KOPT-K1 (cell line): Measurements from ENCODE around the gene TRIM47.

ENCODE experiments used
- H3K27ac ChIP-seq: fragments of 200-600 bp; sonication (generic); 2 replicates; pipeline ENCODE4 v1.5.1; 2016; ENCODE audit warnings: antibody characterized with exemption, mild to moderate bottlenecking, low read depth, low read length; ENCODE audit not compliant: poor library complexity, severe bottlenecking
- H3K36me3 ChIP-seq: fragments of 200-600 bp; sonication (generic); 2 replicates; pipeline ENCODE4 v1.5.1; 2017; ENCODE audit warnings: antibody characterized with exemption, mild to moderate bottlenecking, low read length, moderate library complexity; ENCODE audit not compliant: insufficient read depth
- H3K9me3 ChIP-seq: fragments of 200-600 bp; sonication (generic); 2 replicates; pipeline ENCODE4 v1.5.1; 2017; ENCODE audit warnings: antibody characterized with exemption, low read length, mild to moderate bottlenecking; ENCODE audit not compliant: insufficient read depth, poor library complexity, severe bottlenecking

TRIM47 gene

DNA sequence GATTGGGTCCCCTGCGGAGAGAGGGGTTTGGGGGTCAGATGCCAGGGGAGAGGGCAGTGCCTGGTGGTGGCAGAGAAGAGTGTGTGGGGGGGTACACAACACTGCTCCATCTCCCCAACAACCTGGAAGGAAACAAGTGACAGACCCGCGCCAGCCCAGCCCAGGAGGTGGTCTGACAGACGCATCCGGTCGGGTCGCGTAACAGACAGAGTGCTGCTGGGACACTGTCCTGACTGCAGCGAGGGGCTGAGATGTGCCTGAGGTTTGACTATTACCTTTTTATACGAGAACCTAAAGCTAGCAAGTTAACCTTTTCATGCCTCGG is 50.3 kb downstream of the TRIM47 start:
- Histone ChIP-seq H3K36me3 (peaks cover 86% of the 10 kb centered on the region), H3K9me3 (no peaks in the 10 kb centered on the region), H3K27ac (peak overlapping the region; percentile 51)

DNA sequence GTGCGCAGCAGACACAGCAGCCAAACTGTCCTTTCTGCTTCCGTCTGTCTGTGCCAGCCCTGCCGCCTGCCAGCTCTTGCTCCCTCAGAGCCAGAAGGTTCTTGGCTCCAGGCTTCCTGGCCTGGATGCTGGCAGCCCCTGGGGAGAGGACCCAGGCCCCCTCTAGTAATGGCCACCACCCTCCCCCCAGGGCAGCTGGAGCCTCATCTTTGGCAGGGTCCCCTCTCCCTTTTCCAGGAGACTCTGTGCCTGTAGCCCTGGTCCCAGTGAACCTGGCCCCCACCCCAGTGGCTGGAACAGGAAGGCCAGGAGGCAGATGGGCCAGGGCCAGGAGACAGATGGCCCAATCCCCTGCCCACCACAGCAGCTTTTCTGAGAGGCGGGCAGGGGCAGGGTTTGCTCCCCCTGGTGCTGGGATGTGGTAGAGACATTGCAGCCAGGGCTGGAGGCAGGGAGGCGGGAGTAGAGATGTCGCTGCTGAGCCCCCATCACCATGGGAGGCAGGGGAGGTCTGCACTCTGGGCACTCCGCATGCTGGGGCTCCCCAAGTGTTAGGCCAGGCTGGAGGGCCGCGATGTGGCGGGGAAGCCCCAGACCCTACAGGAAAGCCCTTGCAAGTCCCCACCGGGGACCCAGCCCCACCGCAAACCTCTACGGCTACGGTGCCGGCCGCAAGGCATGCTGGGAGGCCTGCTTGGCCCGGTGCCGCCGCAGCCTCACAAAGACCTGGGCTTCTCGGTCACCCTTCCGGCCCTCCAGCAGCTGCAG is 50.9 kb downstream of the TRIM47 start:
- Histone ChIP-seq H3K27ac (peak overlapping the region; percentile 51), H3K36me3 (peaks cover 91% of the 10 kb centered on the region), H3K9me3 (no peaks in the 10 kb centered on the region)

DNA sequence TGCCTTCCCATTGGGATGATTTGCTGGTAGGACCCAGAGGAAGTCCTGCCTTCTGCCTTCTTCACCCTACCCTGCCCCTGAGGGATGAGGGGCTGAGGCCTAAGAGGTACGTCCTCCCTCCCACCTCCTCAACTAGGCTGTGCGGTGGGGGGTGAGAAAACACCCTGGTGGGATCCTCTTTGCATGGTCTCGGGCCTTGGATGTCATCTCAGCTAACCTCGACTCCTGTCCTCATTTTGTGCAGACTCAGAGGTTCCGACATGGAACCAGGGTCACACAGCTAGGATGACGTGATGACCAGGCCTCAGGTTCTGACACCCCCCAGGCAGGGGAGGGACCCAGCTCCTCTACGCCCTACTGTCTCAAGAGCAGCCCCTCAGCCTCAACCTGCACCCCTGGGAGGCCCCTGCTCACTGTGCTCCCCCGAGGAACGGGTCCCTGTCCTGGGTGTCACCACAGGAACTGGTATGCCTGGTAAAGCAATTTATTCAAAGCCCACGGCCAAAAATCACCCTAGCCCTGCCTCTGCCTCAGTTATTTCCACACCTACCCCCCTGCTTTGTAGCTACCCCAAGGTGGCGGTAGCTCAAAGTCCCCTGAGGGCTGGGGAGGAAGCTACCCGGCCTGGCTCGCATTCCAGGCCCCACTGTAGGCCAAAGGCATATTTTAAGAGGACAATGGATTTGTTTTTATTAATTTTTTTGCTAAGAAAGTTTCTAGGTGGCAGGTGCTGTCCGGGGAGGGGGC is 51.6 kb downstream of the TRIM47 start:
- no peaks in the 10 kb centered on the region for H3K9me3 ChIP-seq
- peak overlapping the region; percentile 51 for H3K27ac ChIP-seq
- H3K36me3 ChIP-seq, result peaks cover 99% of the 10 kb centered on the region

DNA sequence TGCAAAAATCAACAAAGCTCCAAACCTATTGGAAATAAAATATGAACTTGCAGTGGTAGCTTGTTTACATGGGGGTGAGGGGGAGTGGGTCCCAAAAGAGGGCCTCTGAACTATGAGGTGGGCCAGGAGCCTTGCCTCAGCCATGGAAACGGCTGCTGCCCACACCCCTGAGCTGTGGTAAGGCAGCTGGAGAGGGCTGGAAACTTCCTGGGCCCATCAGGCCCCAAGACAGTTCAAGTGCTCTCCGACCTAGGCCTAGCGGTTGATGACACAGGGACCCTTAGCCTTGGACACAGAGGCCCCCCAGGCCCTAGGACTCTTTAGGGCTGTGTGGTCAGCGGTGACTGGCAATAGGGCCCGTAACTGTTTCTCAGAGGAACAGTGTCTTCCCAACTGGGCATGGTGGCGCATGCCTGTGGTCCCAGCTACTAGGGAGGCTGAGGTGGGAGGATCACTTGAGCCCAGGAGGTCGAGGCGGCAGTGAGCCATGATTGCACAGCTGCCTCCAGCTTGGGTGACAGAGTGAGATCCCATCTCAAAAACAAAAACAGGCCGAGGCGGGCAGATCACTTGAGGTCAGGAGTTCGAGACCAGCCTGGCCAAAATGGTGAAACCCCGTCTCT is 52.5 kb downstream of the TRIM47 start:
- Histone ChIP-seq H3K27ac (no peak overlapping the region), H3K36me3 (peaks cover 100% of the 10 kb centered on the region), H3K9me3 (no peaks in the 10 kb centered on the region)

DNA sequence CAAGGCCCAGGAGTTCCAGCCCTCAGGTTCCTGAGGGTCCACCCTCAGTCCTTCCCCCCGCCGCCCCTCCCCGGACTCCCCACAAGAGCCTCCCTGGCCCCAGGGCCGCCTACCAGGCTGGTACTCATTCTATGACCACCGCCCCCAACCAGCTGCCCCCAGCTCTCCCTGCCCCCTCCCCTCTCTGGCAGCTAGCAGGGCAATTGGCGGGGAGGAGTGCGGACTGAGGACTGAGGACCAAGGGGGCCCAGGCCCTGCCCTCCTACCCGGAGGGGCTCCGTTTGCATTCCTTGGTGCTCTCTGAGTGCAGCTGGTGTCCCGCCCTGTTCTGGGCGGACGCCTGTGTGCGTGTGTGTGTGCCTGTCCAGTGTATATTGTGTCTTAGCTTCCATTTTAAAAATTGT is 53.2 kb downstream of the TRIM47 start:
- Histone ChIP-seq H3K9me3 (no peaks in the 10 kb centered on the region), H3K27ac (no peak overlapping the region), H3K36me3 (peaks cover 100% of the 10 kb centered on the region)

DNA sequence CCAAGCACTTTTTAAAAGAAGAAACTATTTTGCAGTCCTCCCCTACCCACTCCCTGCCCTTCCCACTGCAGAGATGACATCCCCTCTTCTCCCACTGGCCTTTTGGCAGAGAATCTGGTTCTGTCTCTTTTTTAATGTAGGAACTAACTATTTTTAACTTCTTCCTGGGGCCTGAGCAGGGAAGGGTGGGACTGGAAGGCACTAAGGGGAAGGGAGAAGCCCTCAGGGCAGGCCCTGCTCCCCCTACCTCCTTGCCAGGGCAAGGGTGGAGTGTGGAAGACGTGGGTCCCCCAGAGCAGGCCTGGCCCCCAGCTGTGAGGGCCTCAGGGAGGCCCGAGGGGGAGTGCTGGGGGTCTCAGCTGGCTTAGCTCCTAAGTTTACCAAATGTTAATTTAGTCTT is 53.7 kb downstream of the TRIM47 start:
- no peaks in the 10 kb centered on the region for H3K9me3 ChIP-seq
- peaks cover 100% of the 10 kb centered on the region for H3K36me3 ChIP-seq
- peak overlapping the region; percentile 14 for H3K27ac ChIP-seq
